Neural cell (in vitro differentiated cells): ENCODE results near the gene ZNF280C. TPM values are rescaled to one million over a fixed set of nuclear protein-coding genes. Genes with fewer than 3 reads are reported as not detected.

Source experiments
- H2AFZ ChIP-seq: fragments of 200-600, 300-800 bp; sonication (generic), shearing (Covaris generic); 2 replicates; pipeline ENCODE4 v1.6.0; 2014; ENCODE audit warnings: low read depth, mild to moderate bottlenecking, antibody characterized with exemption, low read length, moderate library complexity
- H3F3A ChIP-seq: fragments of 200-600 bp; shearing (Covaris generic); 2 replicates; pipeline ENCODE4 v1.6.1; 2016; ENCODE audit warnings: mild to moderate bottlenecking, moderate library complexity, mixed read lengths, antibody characterized with exemption, low read length; ENCODE audit not compliant: insufficient read depth, poor library complexity, severe bottlenecking
- H3K27ac ChIP-seq: fragments of 200-600, 300-800 bp; sonication (generic), shearing (Covaris generic); 2 replicates; pipeline ENCODE4 v1.5.1; 2014; ENCODE audit warnings: mild to moderate bottlenecking, low read length, moderate library complexity
- H3K27me3 ChIP-seq: fragments of 300-800, 200-600 bp; sonication (generic), shearing (Covaris generic); 2 replicates; pipeline ENCODE4 v1.6.0; 2014; ENCODE audit warnings: mild to moderate bottlenecking, low read depth, low read length, moderate library complexity; ENCODE audit not compliant: insufficient read depth
- H3K36me3 ChIP-seq: fragments of 300-800, 200-600 bp; sonication (generic), shearing (Covaris generic); 2 replicates; pipeline ENCODE4 v1.5.1; 2014; ENCODE audit warnings: mild to moderate bottlenecking, antibody characterized with exemption, low read length, moderate library complexity; ENCODE audit not compliant: insufficient read depth
- H3K4me2 ChIP-seq: fragments of 300-800, 200-600 bp; sonication (generic), shearing (Covaris generic); 2 replicates; pipeline ENCODE4 v1.6.0; 2014; ENCODE audit warnings: mild to moderate bottlenecking, low read length
- H3K4me3 ChIP-seq: fragments of 300-800, 200-600 bp; sonication (generic), shearing (Covaris generic); 2 replicates; pipeline ENCODE4 v1.5.1; 2014; ENCODE audit warnings: mild to moderate bottlenecking, low read length, moderate library complexity
- H3K79me2 ChIP-seq: fragments of 200-600 bp; shearing (Covaris generic); replicated peaks from 2 replicates; pipeline ENCODE4 v1.6.0; 2014; ENCODE audit warnings: mild to moderate bottlenecking, low read length, moderate library complexity; ENCODE audit not compliant: insufficient read depth
- H3K9ac ChIP-seq: fragments of 300-800, 200-600 bp; sonication (generic), shearing (Covaris generic); 2 replicates; pipeline ENCODE4 v1.6.1; 2016; ENCODE audit warnings: mild to moderate bottlenecking, low read length, mixed read lengths
- H3K9me2 ChIP-seq: fragments of 200-600 bp; shearing (Covaris generic); 2 replicates; pipeline ENCODE4 v1.6.1; 2016; ENCODE audit warnings: mild to moderate bottlenecking, low read length, mixed read lengths; ENCODE audit not compliant: insufficient read depth
- H3K9me3 ChIP-seq: fragments of 200-600, 300-800 bp; sonication (generic), shearing (Covaris generic); 2 replicates; pipeline ENCODE4 v1.6.1; 2016; ENCODE audit warnings: mild to moderate bottlenecking, mixed run types, low read length, moderate library complexity, mixed read lengths
- H4K20me1 ChIP-seq: fragments of 200-600 bp; shearing (Covaris generic); 2 replicates; pipeline ENCODE4 v1.6.1; 2016; ENCODE audit warnings: mild to moderate bottlenecking, mixed run types; ENCODE audit not compliant: insufficient read depth
- EP300 ChIP-seq: fragments of 450-650 bp; conservative IDR thresholded peaks from 2 replicates; pipeline ENCODE4 v1.6.1; 2014; ENCODE audit warnings: antibody characterized with exemption, mild to moderate bottlenecking, moderate library complexity; ENCODE audit not compliant: poor library complexity, severe bottlenecking
- EZH2 ChIP-seq: fragments of 200-600, 300-800 bp; shearing (Covaris generic), sonication (generic); IDR thresholded peaks from 2 replicates; pipeline ENCODE4 v1.6.1; 2014; ENCODE audit warnings: antibody characterized with exemption, low read length, borderline replicate concordance, mild to moderate bottlenecking; ENCODE audit not compliant: insufficient read depth, poor library complexity, severe bottlenecking
- MXI1 ChIP-seq: fragments of 450-650 bp; conservative IDR thresholded peaks from 2 replicates; pipeline ENCODE4 v1.6.1; 2014; ENCODE audit warnings: antibody characterized with exemption, mild to moderate bottlenecking; ENCODE audit not compliant: poor library complexity, severe bottlenecking
- POLR2AphosphoS5 ChIP-seq: IDR thresholded peaks from 2 replicates; pipeline ENCODE4 v1.6.1; 2012
- RAD21 ChIP-seq: fragments of 450-650 bp; conservative IDR thresholded peaks from 2 replicates; pipeline ENCODE4 v1.6.1; 2014; ENCODE audit warnings: antibody characterized with exemption, mild to moderate bottlenecking, moderate library complexity
- REST ChIP-seq: IDR thresholded peaks from 2 replicates; pipeline ENCODE4 v1.6.1; 2012; ENCODE audit warnings: borderline replicate concordance
- SMC3 ChIP-seq: fragments of 450-650 bp; conservative IDR thresholded peaks from 2 replicates; pipeline ENCODE4 v1.6.1; 2014; ENCODE audit warnings: antibody characterized with exemption, mild to moderate bottlenecking, moderate library complexity; ENCODE audit not compliant: poor library complexity
- TAF1 ChIP-seq: IDR thresholded peaks from 2 replicates; pipeline ENCODE4 v1.6.1; 2012; ENCODE audit warnings: low read depth
- polyA plus RNA-seq: library from polyadenylated mRNA; depleted of rRNA; stranded (reverse); fragments of >200 nt; gene quantifications from 2 replicates; pipeline ENCODE4 v1.2.3, GENCODE V29; 2014
- TF ChIP-seq, protein P1 (sequence below): fragments of 450-650 bp; IDR thresholded peaks from 2 replicates; pipeline ENCODE4 v1.5.1; 2014; ENCODE audit warnings: antibody characterized with exemption, mild to moderate bottlenecking, moderate library complexity; ENCODE audit not compliant: poor library complexity, severe bottlenecking

Gene ZNF280C
- polyA plus RNA-seq, 1 donor from 2014 or later, result 9.5 TPM

- Histone ChIP-seq H3K27me3 (no peaks in the 10 kb centered on the region), H3K4me2 (peak overlapping the region; percentile 48), H3K9ac (peak overlapping the region; percentile 65), H3K36me3 (no peaks in the 10 kb centered on the region), H3K79me2 (peaks cover 5% of the 10 kb centered on the region), H4K20me1 (no peaks in the 10 kb centered on the region), H3K27ac (peak overlapping the region; percentile 75), H3K9me3 (no peaks in the 10 kb centered on the region), H3K4me3 (peak overlapping the region; percentile 79), H2AFZ (no peak overlapping the region), H3K9me2 (no peaks in the 10 kb centered on the region), H3F3A (no peaks in the 10 kb centered on the region)
- TF ChIP-seq RAD21 (no peak), MXI1 (peak; percentile 71)
These were observed 103.5 kb downstream of the ZNF280C start for GRCh38 chrX:130165181-130165702.

DNA sequence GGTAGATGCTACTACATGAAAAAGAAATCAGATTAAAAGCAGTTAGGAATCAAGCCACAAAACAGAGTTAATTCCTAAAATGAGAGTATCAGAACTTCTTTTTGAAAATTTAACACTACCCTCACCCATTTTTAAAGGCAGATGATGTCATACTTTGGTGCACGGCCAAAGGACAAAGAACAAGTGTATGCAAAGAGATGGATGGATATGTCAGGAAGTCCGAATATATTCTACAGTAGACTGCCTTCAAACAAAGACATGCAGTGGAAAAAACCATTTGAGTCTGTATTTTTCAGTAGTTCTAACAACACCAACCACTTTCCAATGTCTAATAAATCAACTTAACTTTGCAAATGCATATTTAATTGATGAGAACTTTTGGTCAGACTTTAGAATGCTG, 105.3 kb downstream of the ZNF280C start:
- Histone ChIP-seq H3K27ac (no peak overlapping the region), H3K36me3 (no peaks in the 10 kb centered on the region), H3K4me3 (no peak overlapping the region), H3K9me3 (no peaks in the 10 kb centered on the region), H4K20me1 (no peaks in the 10 kb centered on the region), H3K27me3 (no peaks in the 10 kb centered on the region), H3F3A (no peaks in the 10 kb centered on the region), H3K79me2 (peaks cover 5% of the 10 kb centered on the region), H3K9me2 (no peaks in the 10 kb centered on the region), H2AFZ (no peak overlapping the region), H3K9ac (no peak overlapping the region), H3K4me2 (no peak overlapping the region)
- TF ChIP-seq MXI1 (no peak), RAD21 (no peak), EP300 (no peak), EZH2 (no peak), SMC3 (no peak), TAF1 (no peak), POLR2AphosphoS5 (no peak), REST (no peak)
- TF ChIP-seq, protein P1, sequence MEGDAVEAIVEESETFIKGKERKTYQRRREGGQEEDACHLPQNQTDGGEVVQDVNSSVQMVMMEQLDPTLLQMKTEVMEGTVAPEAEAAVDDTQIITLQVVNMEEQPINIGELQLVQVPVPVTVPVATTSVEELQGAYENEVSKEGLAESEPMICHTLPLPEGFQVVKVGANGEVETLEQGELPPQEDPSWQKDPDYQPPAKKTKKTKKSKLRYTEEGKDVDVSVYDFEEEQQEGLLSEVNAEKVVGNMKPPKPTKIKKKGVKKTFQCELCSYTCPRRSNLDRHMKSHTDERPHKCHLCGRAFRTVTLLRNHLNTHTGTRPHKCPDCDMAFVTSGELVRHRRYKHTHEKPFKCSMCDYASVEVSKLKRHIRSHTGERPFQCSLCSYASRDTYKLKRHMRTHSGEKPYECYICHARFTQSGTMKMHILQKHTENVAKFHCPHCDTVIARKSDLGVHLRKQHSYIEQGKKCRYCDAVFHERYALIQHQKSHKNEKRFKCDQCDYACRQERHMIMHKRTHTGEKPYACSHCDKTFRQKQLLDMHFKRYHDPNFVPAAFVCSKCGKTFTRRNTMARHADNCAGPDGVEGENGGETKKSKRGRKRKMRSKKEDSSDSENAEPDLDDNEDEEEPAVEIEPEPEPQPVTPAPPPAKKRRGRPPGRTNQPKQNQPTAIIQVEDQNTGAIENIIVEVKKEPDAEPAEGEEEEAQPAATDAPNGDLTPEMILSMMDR, result no peak
